ENCODE results near the gene TMEM235.

TMEM235 gene

GRCh38 chr17:78240012-78240655, 8.7 kb downstream of the TMEM235 start:
- CTCF ChIA-PET, result interaction anchor here (9.0 kb wide), 1 partner anchor 10 kb away, joined by 80 read pairs; no protein-coding TSS in a partner anchor
- no peak for DNase-seq (ENCODE audit: low read depth, low spot score)
- POLR2A ChIA-PET, result no interaction called here
- no peak overlapping the region for H3K4me3 ChIP-seq (ENCODE audit: low read depth, low read length)
- TF ChIP-seq CTCF (IDR thresholded peaks at IDR 0.05; ENCODE audit: insufficient read depth, low read length, missing control alignments), result no peak

DNA sequence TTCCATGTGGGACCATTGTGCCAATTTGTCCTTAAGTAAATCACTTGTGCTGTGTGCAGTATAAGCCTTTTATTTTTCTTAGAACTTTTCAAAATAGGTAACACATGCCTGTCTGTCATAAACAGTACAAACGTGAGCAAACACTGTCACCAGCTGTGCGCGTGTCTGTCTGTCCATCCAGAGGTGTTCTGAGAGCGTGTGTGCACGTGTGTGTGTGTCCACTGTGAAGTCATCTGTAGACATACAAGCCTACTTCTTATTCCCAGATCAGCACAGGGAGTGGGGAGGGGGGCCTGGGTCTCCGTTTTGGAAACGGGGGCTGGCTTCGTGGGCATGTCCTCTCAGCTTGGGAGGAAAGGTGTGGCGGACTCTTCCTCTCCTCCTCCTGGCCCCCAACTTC, 9.4 kb downstream of the TMEM235 start:
- no peak overlapping the region for H3K4me3 ChIP-seq (ENCODE audit: low read depth, low read length)
- no peak for TF ChIP-seq CTCF (IDR thresholded peaks at IDR 0.05; ENCODE audit: insufficient read depth, low read length, missing control alignments)
- DNase-seq (ENCODE audit: low read depth, low spot score), result no peak
- ChIA-PET POLR2A (no interaction called here), CTCF (interaction anchor here (9.0 kb wide), 1 partner anchor 9 kb away, joined by 80 read pairs; no protein-coding TSS in a partner anchor)

GRCh38 chr17:78241277-78242023, 10.0 kb downstream of the TMEM235 start:
- H3K4me3 ChIP-seq (ENCODE audit: low read depth, low read length), result no peak overlapping the region
- ChIA-PET CTCF (interaction anchor here (9.0 kb wide), 1 partner anchor 9 kb away, joined by 80 read pairs; no protein-coding TSS in a partner anchor), POLR2A (no interaction called here)
- TF ChIP-seq CTCF (IDR thresholded peaks at IDR 0.05; ENCODE audit: insufficient read depth, low read length, missing control alignments), result no peak
- DNase-seq (ENCODE audit: low read depth, low spot score), result peak; percentile 7

DNA sequence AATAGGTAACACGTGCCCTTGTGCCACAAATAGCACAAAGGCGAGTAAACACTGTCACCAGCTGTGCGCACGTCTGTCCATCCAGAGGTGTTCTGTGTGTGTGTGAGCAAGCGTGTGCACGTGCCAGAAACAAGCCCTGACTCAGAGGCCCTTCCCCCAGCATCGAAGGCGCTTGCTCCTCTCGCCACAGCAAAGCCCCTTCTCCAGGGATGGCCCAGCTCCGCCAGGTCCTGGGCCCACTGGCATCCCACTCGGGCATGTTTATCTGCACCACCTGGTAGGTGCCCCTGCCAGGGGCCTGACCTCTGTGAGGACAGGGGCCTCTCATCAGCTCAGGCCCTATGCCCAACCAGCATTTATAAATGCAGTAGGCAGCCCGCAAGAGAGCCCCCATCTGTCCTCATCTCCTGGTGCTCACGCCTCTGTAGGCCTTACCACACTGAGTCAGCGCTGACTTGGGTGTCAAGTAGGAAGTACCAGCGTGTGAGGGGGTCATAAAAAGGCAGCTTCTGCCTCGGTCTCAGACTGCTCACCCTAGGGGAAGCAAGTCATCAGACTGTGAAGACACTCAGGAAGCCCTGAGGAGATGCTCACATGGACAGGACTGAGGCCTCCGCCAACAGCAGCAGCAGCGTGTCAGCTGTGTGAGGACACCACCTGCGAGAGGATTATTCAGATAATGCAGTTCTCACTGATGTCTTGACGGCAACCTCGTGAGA, 10.8 kb downstream of the TMEM235 start:
- H3K4me3 ChIP-seq (ENCODE audit: low read depth, low read length), result no peak overlapping the region
- ChIA-PET CTCF (interaction anchor here (9.0 kb wide), 1 partner anchor 8 kb away, joined by 80 read pairs; no protein-coding TSS in a partner anchor), POLR2A (no interaction called here)
- no peak for TF ChIP-seq CTCF (IDR thresholded peaks at IDR 0.05; ENCODE audit: insufficient read depth, low read length, missing control alignments)
- DNase-seq (ENCODE audit: low read depth, low spot score), result no peak

DNA sequence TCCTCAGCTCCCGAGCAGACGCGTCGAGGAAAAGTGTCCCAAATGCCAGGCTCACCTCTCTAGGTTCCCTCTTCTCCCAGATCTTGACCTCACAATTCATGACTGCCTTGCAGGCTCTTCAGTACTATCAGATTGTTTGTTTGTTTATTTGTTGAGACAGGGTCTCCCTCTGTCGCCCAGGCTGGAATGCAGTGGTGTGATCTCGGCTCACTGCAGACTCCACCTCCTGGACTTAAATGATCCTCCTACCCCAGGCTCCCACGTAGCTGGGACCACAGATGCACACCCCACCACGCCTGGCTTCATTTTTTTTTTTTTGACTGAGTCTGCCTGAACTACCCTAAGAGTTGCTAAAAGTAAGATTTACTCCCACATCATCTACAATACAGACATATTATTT, 15.9 kb downstream of the TMEM235 start:
- TF ChIP-seq CTCF (IDR thresholded peaks at IDR 0.05; ENCODE audit: insufficient read depth, low read length, missing control alignments), result no peak
- CTCF ChIA-PET, result interaction anchor here (0.9 to 4.9 kb wide), 4 partner anchors 8 to 228 kb away, joined by 3 to 28 read pairs (median 6); no protein-coding TSS in a partner anchor
- no peak overlapping the region for H3K4me3 ChIP-seq (ENCODE audit: low read depth, low read length)
- POLR2A ChIA-PET, result no interaction called here
- no peak for DNase-seq (ENCODE audit: low read depth, low spot score)

Measured in AG04449 (cell line).